Peyer's patch (tissue), 4 donors: ENCODE data around the gene FBXO36. TPM values are rescaled to one million over a fixed set of nuclear protein-coding genes. Genes with fewer than 3 reads are reported as not detected.

Experiments used
- DNase-seq, 3 donors: peaks; one replicate each; pipeline ENCODE4 v3.0.0-alpha.2; 2017 to 2019
- H3K27ac ChIP-seq, 4 donors: fragments of 200-600 bp; sonication (generic); one replicate each; pipeline ENCODE4 v1.5.1; 2016 to 2019
- H3K27me3 ChIP-seq, 2 donors: fragments of 200-600 bp; sonication (generic); one replicate each; pipeline ENCODE4 v1.5.1; 2019
- H3K36me3 ChIP-seq, 3 donors: fragments of 200-600 bp; sonication (generic); one replicate each; pipeline ENCODE4 v1.5.1; 2016 to 2019
- H3K4me1 ChIP-seq, 4 donors: fragments of 200-600 bp; sonication (generic); one replicate each; pipeline ENCODE4 v1.5.1; 2016 to 2019
- H3K4me3 ChIP-seq, 4 donors: fragments of 200-600 bp; sonication (generic); 1 replicate in 3 of 4; 2 replicates in 1 of 4; pipeline ENCODE4 v1.5.1; 2016 to 2019; ENCODE audit warnings: mild to moderate bottlenecking in 1 of 4
- H3K9me3 ChIP-seq, 4 donors: fragments of 200-600 bp; sonication (generic); one replicate each; pipeline ENCODE4 v1.5.1; 2016 to 2019; ENCODE audit warnings: mild to moderate bottlenecking in 1 of 4
- POLR2A ChIP-seq, 2 donors: fragments of 450-650 bp; IDR thresholded peaks; one replicate each; pipeline ENCODE4 v1.5.1; 2017; ENCODE audit warnings: antibody characterized with exemption in 2 of 2, mild to moderate bottlenecking in 2 of 2, moderate library complexity in 2 of 2
- total RNA-seq, 4 donors: library from RNA; depleted of rRNA; stranded (reverse); fragments of >200 nt; gene quantifications; one replicate each; pipeline ENCODE4 v1.1.0, GENCODE V29; 2016
- TF ChIP-seq, protein P1 (sequence below), 6 experiments: fragments of 450-650 bp in 4 of 6; fragments of 200-600 bp in 2 of 6; sonication (generic) in 1 of 6; IDR thresholded peaks; one replicate each; pipeline ENCODE4 v1.5.1; 2017 to 2019; ENCODE audit warnings: antibody characterized with exemption in 6 of 6, mild to moderate bottlenecking in 3 of 6, moderate library complexity in 1 of 6

The FBXO36 gene
- total RNA-seq, 4 donors from 2014 or later = 0.94 to 2.7 (median 2.6) TPM; not detected in 1

DNA sequence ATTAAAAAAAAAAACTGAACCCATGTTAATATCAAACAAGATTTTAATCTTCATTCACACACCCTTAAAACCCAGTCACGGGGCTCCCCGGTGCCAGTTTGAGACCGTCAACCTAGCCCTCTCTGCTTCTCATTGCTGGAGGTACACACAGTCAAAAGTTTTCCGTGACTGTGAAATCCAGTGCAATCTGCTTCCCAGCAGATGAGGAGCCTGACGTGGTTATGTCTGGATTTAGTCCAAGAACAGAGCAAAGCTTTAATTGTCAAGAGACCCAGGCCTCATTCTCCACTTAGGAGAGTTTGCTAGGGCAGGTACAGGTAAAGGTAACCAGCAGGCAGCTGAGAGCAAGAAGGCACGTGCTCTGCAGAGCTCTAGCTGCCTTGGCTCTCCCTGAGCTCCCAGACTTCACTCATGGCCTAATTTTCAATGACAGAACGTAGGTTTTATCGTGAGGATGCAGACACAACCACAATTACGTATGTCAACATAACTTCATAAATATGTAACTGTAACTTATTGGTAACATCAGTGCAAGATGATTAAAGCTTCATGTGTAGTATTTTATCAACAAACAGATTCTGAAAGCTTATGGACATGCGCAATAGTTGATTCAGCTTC lies 90.1 kb downstream of the FBXO36 start:
- no peak for DNase-seq
- no peak overlapping the region for H3K27ac ChIP-seq
- no peaks in the 10 kb centered on the region for H3K4me1 ChIP-seq
- TF ChIP-seq, protein P1, sequence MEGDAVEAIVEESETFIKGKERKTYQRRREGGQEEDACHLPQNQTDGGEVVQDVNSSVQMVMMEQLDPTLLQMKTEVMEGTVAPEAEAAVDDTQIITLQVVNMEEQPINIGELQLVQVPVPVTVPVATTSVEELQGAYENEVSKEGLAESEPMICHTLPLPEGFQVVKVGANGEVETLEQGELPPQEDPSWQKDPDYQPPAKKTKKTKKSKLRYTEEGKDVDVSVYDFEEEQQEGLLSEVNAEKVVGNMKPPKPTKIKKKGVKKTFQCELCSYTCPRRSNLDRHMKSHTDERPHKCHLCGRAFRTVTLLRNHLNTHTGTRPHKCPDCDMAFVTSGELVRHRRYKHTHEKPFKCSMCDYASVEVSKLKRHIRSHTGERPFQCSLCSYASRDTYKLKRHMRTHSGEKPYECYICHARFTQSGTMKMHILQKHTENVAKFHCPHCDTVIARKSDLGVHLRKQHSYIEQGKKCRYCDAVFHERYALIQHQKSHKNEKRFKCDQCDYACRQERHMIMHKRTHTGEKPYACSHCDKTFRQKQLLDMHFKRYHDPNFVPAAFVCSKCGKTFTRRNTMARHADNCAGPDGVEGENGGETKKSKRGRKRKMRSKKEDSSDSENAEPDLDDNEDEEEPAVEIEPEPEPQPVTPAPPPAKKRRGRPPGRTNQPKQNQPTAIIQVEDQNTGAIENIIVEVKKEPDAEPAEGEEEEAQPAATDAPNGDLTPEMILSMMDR (IDR thresholded peaks at IDR 0.05) = no peak
- TF ChIP-seq POLR2A (IDR thresholded peaks at IDR 0.05) = no peak
- no peaks in the 10 kb centered on the region for H3K36me3 ChIP-seq
- H3K27me3 ChIP-seq = no peaks in the 10 kb centered on the region
- H3K9me3 ChIP-seq = no peaks in the 10 kb centered on the region
- H3K4me3 ChIP-seq = no peak overlapping the region

DNA sequence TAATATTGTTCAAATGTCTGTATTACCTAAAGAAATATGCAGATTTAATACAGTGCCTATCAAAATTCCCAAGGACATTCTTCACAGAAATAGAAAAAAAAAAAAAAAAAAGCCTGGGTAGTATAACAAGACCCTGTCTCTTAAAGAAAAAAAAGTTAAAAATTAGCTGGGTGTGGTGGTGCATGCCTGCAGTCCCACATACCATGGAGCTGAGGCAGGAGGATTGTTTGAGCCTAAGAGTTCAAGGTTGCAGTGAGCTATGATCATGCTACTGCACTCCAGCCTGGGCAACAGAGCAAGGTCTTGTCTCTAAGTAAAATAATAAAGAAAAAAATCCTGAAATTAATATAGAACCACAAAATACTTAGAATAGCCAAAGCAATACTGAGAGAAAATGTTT lies 94.5 kb downstream of the FBXO36 start:
- no peaks in the 10 kb centered on the region for H3K36me3 ChIP-seq
- no peak for DNase-seq
- H3K4me3 ChIP-seq = no peak overlapping the region
- H3K27me3 ChIP-seq = no peaks in the 10 kb centered on the region
- no peaks in the 10 kb centered on the region for H3K4me1 ChIP-seq
- no peaks in the 10 kb centered on the region for H3K9me3 ChIP-seq
- TF ChIP-seq POLR2A (IDR thresholded peaks at IDR 0.05) = no peak
- TF ChIP-seq, protein P1 (IDR thresholded peaks at IDR 0.05) = no peak
- no peak overlapping the region for H3K27ac ChIP-seq

DNA sequence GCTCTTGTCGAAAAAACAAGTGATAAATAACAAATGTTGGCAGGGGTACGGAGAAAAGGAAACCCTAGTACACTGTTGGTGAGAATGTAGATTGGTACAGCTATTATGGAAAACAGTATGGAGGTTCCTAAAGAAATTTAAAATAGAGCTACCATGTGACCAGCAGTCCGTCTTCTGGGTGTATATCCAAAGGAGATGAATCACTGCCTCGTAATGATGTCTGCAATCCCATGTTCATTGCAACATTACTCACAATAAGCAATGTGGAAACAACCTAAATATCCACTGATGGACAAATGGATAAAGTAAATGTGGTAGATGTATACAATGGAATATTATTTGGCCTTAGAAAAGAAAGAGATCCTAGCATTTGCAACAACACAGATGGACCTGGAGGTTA lies 95.8 kb downstream of the FBXO36 start:
- no peaks in the 10 kb centered on the region for H3K4me1 ChIP-seq
- H3K9me3 ChIP-seq = no peaks in the 10 kb centered on the region
- no peaks in the 10 kb centered on the region for H3K27me3 ChIP-seq
- no peaks in the 10 kb centered on the region for H3K36me3 ChIP-seq
- DNase-seq = no peak
- H3K27ac ChIP-seq = no peak overlapping the region
- H3K4me3 ChIP-seq = no peak overlapping the region
- TF ChIP-seq, protein P1 (IDR thresholded peaks at IDR 0.05) = no peak
- TF ChIP-seq POLR2A (IDR thresholded peaks at IDR 0.05) = no peak

DNA sequence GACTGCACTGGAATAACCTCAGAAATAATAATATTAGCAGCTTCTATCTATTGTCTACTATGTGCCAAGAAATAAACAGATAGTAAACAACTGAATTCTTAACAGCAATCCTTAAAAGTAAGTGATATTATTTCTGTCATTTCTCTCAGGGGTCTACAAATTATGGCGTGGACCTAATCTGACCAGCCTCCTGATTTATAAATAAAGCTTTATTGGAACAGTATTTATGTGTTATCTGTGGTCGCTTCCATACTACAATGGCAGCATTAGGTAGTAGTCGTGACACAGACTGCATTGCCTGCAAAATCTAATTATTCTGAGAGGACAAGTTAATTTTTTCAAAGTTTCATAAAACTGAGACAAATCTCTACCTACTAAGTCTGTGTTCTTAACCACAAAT lies 97.4 kb downstream of the FBXO36 start:
- no peak overlapping the region for H3K27ac ChIP-seq
- H3K27me3 ChIP-seq = no peaks in the 10 kb centered on the region
- no peaks in the 10 kb centered on the region for H3K4me1 ChIP-seq
- no peaks in the 10 kb centered on the region for H3K36me3 ChIP-seq
- H3K4me3 ChIP-seq = no peak overlapping the region
- no peaks in the 10 kb centered on the region for H3K9me3 ChIP-seq
- TF ChIP-seq, protein P1 (IDR thresholded peaks at IDR 0.05) = no peak
- no peak for TF ChIP-seq POLR2A (IDR thresholded peaks at IDR 0.05)
- no peak for DNase-seq

DNA sequence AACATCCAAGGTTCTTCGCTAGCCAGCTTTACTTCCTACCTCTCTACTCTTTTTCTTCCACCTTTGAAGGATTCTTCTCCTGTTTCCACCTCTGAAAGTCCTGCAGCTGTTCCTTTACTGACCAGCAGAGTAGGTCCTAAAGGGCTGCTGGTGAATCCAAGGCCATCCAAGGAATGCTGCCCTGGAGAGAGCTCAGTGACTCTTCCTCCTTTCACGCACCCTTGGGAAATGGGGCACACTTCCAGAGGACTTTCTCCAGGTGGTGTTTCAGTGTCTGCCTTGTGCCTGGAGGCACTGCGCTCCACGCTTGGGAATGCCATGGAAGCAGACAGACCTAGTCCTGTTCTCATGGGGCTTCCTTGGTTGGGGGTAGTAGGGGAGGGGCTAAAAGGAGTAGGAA lies 101.0 kb downstream of the FBXO36 start:
- no peaks in the 10 kb centered on the region for H3K36me3 ChIP-seq
- H3K27ac ChIP-seq = no peak overlapping the region
- no peaks in the 10 kb centered on the region for H3K27me3 ChIP-seq
- H3K4me1 ChIP-seq = no peaks in the 10 kb centered on the region
- H3K4me3 ChIP-seq = no peak overlapping the region
- no peak for TF ChIP-seq POLR2A (IDR thresholded peaks at IDR 0.05)
- TF ChIP-seq, protein P1 (IDR thresholded peaks at IDR 0.05) = no peak
- no peaks in the 10 kb centered on the region for H3K9me3 ChIP-seq
- DNase-seq = no peak

DNA sequence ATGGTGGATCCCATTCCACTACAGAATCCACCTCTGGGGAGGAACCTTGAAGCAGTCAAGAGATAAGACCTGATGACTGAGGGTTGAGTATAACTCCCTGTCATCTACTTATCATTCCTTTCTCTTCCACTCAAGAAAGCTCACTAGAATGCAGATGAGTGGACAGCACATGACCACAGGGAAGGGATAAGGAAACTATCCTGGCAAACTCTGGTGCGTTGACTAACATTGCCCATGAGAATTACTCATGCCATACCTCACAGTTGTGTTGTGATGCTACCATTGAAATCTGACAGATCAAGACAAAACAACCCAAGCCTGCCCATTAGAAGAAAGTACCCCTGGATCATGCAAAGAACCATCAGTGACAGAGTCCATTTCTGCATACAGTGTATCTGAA lies 119.9 kb downstream of the FBXO36 start:
- no peak for DNase-seq

More for the DNA sequence above, 119.9 kb downstream of the FBXO36 start:
- no peak overlapping the region for H3K4me3 ChIP-seq
- H3K27ac ChIP-seq = no peak overlapping the region
- H3K4me1 ChIP-seq = no peaks in the 10 kb centered on the region
- no peak for TF ChIP-seq POLR2A (IDR thresholded peaks at IDR 0.05)
- TF ChIP-seq, protein P1 (IDR thresholded peaks at IDR 0.05) = no peak
- no peaks in the 10 kb centered on the region for H3K9me3 ChIP-seq
- H3K27me3 ChIP-seq = no peaks in the 10 kb centered on the region
- H3K36me3 ChIP-seq = no peaks in the 10 kb centered on the region
